Activated CD4-positive, alpha-beta T cell treated with anti-CD3 and anti-CD28 coated beads, Interleukin-2, amount 10 ng/mL, durations not matched to agents 7 days and 5 days (primary cell): ENCODE data around the gene ZNF532. TPM values are rescaled to one million over a fixed set of nuclear protein-coding genes. Genes with fewer than 3 reads are reported as not detected.

ENCODE experiments used
- CTCF ChIA-PET: fragments of 350-600 bp; sonication (Branson Sonifier 250); formaldehyde crosslinking; loops from one replicate; lab custom pipeline; 2021; ENCODE audit warnings: antibody characterized with exemption; lab: Charles Lee
- POLR2A ChIA-PET: fragments of 350-600 bp; sonication (Branson Sonifier 250); formaldehyde crosslinking; loops from one replicate; lab custom pipeline; 2021; ENCODE audit warnings: antibody characterized with exemption; lab: Charles Lee
- DNase-seq: peaks from one replicate; pipeline ENCODE4 v3.0.0-alpha.2; 2020
- H3K27ac Mint-ChIP-seq: one replicate; pipeline ENCODE4 v1.8.0; 2021; ENCODE audit warnings: mild to moderate bottlenecking, moderate library complexity, mixed read lengths
- H3K27me3 Mint-ChIP-seq: one replicate; pipeline ENCODE4 v1.8.0; 2021; ENCODE audit warnings: mixed read lengths
- H3K36me3 Mint-ChIP-seq: one replicate; pipeline ENCODE4 v1.8.0; 2021; ENCODE audit warnings: low read depth, mixed read lengths
- H3K4me1 Mint-ChIP-seq: one replicate; pipeline ENCODE4 v1.8.0; 2021; ENCODE audit warnings: mixed read lengths
- H3K4me3 Mint-ChIP-seq: one replicate; pipeline ENCODE4 v1.8.0; 2021; ENCODE audit warnings: mild to moderate bottlenecking, moderate library complexity, mixed read lengths
- H3K9me3 Mint-ChIP-seq: one replicate; pipeline ENCODE4 v1.8.0; 2021; ENCODE audit warnings: mixed read lengths
- total RNA-seq, 2 experiments: library from RNA; stranded (reverse); gene quantifications; one replicate each; pipeline ENCODE4 v1.2.3, GENCODE V29; 2021

Gene ZNF532
- total RNA-seq, 2 experiments from 2014 or later, result 2.7 to 2.8 TPM

- POLR2A ChIA-PET, result no interaction called here
Observed at GRCh38 chr18:58990720-58991119, 126.0 kb downstream of the ZNF532 start.

GRCh38 chr18:58991167-58991798, 126.6 kb downstream of the ZNF532 start:
- H3K4me3 Mint-ChIP-seq, result no peak overlapping the region
- H3K36me3 Mint-ChIP-seq, result no peaks in the 10 kb centered on the region
- H3K27ac Mint-ChIP-seq, result no peak overlapping the region
- CTCF ChIA-PET, result no interaction called here
- no peak for DNase-seq
- H3K9me3 Mint-ChIP-seq, result peaks cover 10% of the 10 kb centered on the region
- H3K27me3 Mint-ChIP-seq, result peaks cover 22% of the 10 kb centered on the region
- POLR2A ChIA-PET, result no interaction called here
- H3K4me1 Mint-ChIP-seq, result no peaks in the 10 kb centered on the region

More at GRCh38 chr18:58990720-58991119, 126.0 kb downstream of the ZNF532 start:
- DNase-seq, result no peak
- CTCF ChIA-PET, result no interaction called here
- H3K4me3 Mint-ChIP-seq, result no peak overlapping the region
- no peak overlapping the region for H3K27ac Mint-ChIP-seq
- H3K4me1 Mint-ChIP-seq, result no peaks in the 10 kb centered on the region
- no peaks in the 10 kb centered on the region for H3K36me3 Mint-ChIP-seq
- H3K9me3 Mint-ChIP-seq, result peaks cover 10% of the 10 kb centered on the region
- peaks cover 22% of the 10 kb centered on the region for H3K27me3 Mint-ChIP-seq

GRCh38 chr18:58992301-58993231, 127.9 kb downstream of the ZNF532 start:
- CTCF ChIA-PET, result no interaction called here
- Mint-ChIP-seq H3K4me1 (no peaks in the 10 kb centered on the region), H3K36me3 (no peaks in the 10 kb centered on the region), H3K4me3 (no peak overlapping the region), H3K27ac (no peak overlapping the region), H3K27me3 (peaks cover 20% of the 10 kb centered on the region), H3K9me3 (peaks cover 10% of the 10 kb centered on the region)
- POLR2A ChIA-PET, result no interaction called here
- no peak for DNase-seq

- Mint-ChIP-seq H3K36me3 (no peaks in the 10 kb centered on the region), H3K27me3 (peaks cover 20% of the 10 kb centered on the region), H3K9me3 (peaks cover 10% of the 10 kb centered on the region), H3K4me3 (no peak overlapping the region), H3K4me1 (no peaks in the 10 kb centered on the region), H3K27ac (no peak overlapping the region)
- ChIA-PET POLR2A (interaction anchor here (0.6 kb wide), 1 partner anchor 17 kb away, joined by 6 read pairs; no protein-coding TSS in a partner anchor), CTCF (no interaction called here)
- DNase-seq, result no peak
Observed at GRCh38 chr18:58993260-58993659, 128.6 kb downstream of the ZNF532 start.

- no peaks in the 10 kb centered on the region for H3K36me3 Mint-ChIP-seq
- no peak overlapping the region for H3K4me3 Mint-ChIP-seq
- POLR2A ChIA-PET, result no interaction called here
- CTCF ChIA-PET, result no interaction called here
- no peaks in the 10 kb centered on the region for H3K4me1 Mint-ChIP-seq
- no peaks in the 10 kb centered on the region for H3K9me3 Mint-ChIP-seq
- DNase-seq, result no peak
- H3K27me3 Mint-ChIP-seq, result peaks cover 13% of the 10 kb centered on the region
- no peak overlapping the region for H3K27ac Mint-ChIP-seq
Observed at GRCh38 chr18:58995663-58996062, 131.0 kb downstream of the ZNF532 start.

- H3K36me3 Mint-ChIP-seq, result no peaks in the 10 kb centered on the region
- H3K9me3 Mint-ChIP-seq, result no peaks in the 10 kb centered on the region
- H3K27me3 Mint-ChIP-seq, result peaks cover 13% of the 10 kb centered on the region
- H3K27ac Mint-ChIP-seq, result no peak overlapping the region
- no peak for DNase-seq
- H3K4me1 Mint-ChIP-seq, result no peaks in the 10 kb centered on the region
- ChIA-PET CTCF (no interaction called here), POLR2A (no interaction called here)
- H3K4me3 Mint-ChIP-seq, result no peak overlapping the region
Observed at GRCh38 chr18:58996131-58996641, 131.5 kb downstream of the ZNF532 start.

- Mint-ChIP-seq H3K27me3 (peaks cover 13% of the 10 kb centered on the region), H3K4me1 (no peaks in the 10 kb centered on the region), H3K9me3 (no peaks in the 10 kb centered on the region), H3K36me3 (no peaks in the 10 kb centered on the region), H3K4me3 (no peak overlapping the region), H3K27ac (no peak overlapping the region)
- ChIA-PET CTCF (no interaction called here), POLR2A (no interaction called here)
- no peak for DNase-seq
Observed at GRCh38 chr18:58996696-58997095, 132.0 kb downstream of the ZNF532 start.

- Mint-ChIP-seq H3K9me3 (no peaks in the 10 kb centered on the region), H3K36me3 (no peaks in the 10 kb centered on the region), H3K4me3 (no peak overlapping the region), H3K4me1 (no peaks in the 10 kb centered on the region), H3K27me3 (peaks cover 10% of the 10 kb centered on the region), H3K27ac (no peak overlapping the region)
- ChIA-PET POLR2A (no interaction called here), CTCF (no interaction called here)
- DNase-seq, result no peak
Observed at GRCh38 chr18:58997811-58998337, 133.2 kb downstream of the ZNF532 start.

- Mint-ChIP-seq H3K27ac (no peak overlapping the region), H3K4me3 (no peak overlapping the region), H3K4me1 (no peaks in the 10 kb centered on the region), H3K27me3 (peaks cover 10% of the 10 kb centered on the region), H3K36me3 (no peaks in the 10 kb centered on the region), H3K9me3 (no peaks in the 10 kb centered on the region)
- DNase-seq, result no peak
- POLR2A ChIA-PET, result no interaction called here
- CTCF ChIA-PET, result no interaction called here
Observed at GRCh38 chr18:58998401-58999203, 133.9 kb downstream of the ZNF532 start.

- no peak for DNase-seq
- no peak overlapping the region for H3K27ac Mint-ChIP-seq
- no peaks in the 10 kb centered on the region for H3K9me3 Mint-ChIP-seq
- POLR2A ChIA-PET, result no interaction called here
- H3K36me3 Mint-ChIP-seq, result no peaks in the 10 kb centered on the region
- H3K4me3 Mint-ChIP-seq, result no peak overlapping the region
- peaks cover 5% of the 10 kb centered on the region for H3K27me3 Mint-ChIP-seq
- H3K4me1 Mint-ChIP-seq, result no peaks in the 10 kb centered on the region
- CTCF ChIA-PET, result no interaction called here
Observed at GRCh38 chr18:59001166-59001565, 136.5 kb downstream of the ZNF532 start.

GRCh38 chr18:59001721-59002120, 137.0 kb downstream of the ZNF532 start:
- H3K4me3 Mint-ChIP-seq, result no peak overlapping the region
- CTCF ChIA-PET, result no interaction called here
- H3K9me3 Mint-ChIP-seq, result no peaks in the 10 kb centered on the region
- no peak overlapping the region for H3K27ac Mint-ChIP-seq
- H3K27me3 Mint-ChIP-seq, result peaks cover 5% of the 10 kb centered on the region
- POLR2A ChIA-PET, result no interaction called here
- DNase-seq, result no peak
- H3K4me1 Mint-ChIP-seq, result no peaks in the 10 kb centered on the region
- H3K36me3 Mint-ChIP-seq, result no peaks in the 10 kb centered on the region

- Mint-ChIP-seq H3K36me3 (no peaks in the 10 kb centered on the region), H3K4me1 (no peaks in the 10 kb centered on the region), H3K27ac (no peak overlapping the region), H3K27me3 (peaks cover 3% of the 10 kb centered on the region), H3K9me3 (no peaks in the 10 kb centered on the region), H3K4me3 (no peak overlapping the region)
- ChIA-PET CTCF (no interaction called here), POLR2A (no interaction called here)
- no peak for DNase-seq
Observed at GRCh38 chr18:59002974-59003594, 138.4 kb downstream of the ZNF532 start.
